Measurements from ENCODE around the gene ROBO4. TPM values are rescaled to one million over a fixed set of nuclear protein-coding genes. Genes with fewer than 3 reads are reported as not detected.
A peak's percentile ranks its signal among the peaks of the same experiment; 100 is the strongest.

The ROBO4 gene
- total and polyA plus RNA-seq, 2 donors (not counting 1 experiment from before 2014, with no cell fraction given) = not detected

- DNase-seq (peak; percentile 44), ATAC-seq (ENCODE audit: low read depth) (peak; percentile 42)
- WGBS (ENCODE audit: insufficient coverage) = 2% methylated on average over 82 of the region's 87 CpGs
- peaks cover 0 to 4% (median 0%) of the 10 kb centered on the region in 3 donors for H3K9me3 ChIP-seq (ENCODE audit: control extremely low read depth in 1 of 3, control insufficient read depth in 2 of 3, insufficient read depth in 1 of 3, low read length in 2 of 3)
- H3K27ac ChIP-seq (ENCODE audit: low read length in 2 of 2) = no peak overlapping the region
- intact Hi-C loops (cut with micrococcal nuclease) = loop anchor here (5.0 kb wide), 2 partner anchors 38 to 422 kb away; no protein-coding TSS in a partner anchor
- TF ChIP-seq CTCF (IDR thresholded peaks at IDR 0.05) (no peak), EZH2 (IDR thresholded peaks at IDR 0.05; ENCODE audit: borderline replicate concordance, insufficient read depth, low read depth, low read length, poor library complexity, severe bottlenecking) (no peak)
- Mint-ChIP-seq H3K4me1 (peaks cover 18% of the 10 kb centered on the region), H3K9me3 (ENCODE audit: insufficient read depth) (no peaks in the 10 kb centered on the region), H3K4me3 (peak overlapping the region; percentile 59), H3K27ac (no peak overlapping the region), H3K27me3 (peaks cover 61% of the 10 kb centered on the region)
- H2AFZ ChIP-seq (ENCODE audit: insufficient read depth, low read depth, low read length, poor library complexity, severe bottlenecking) = peak overlapping the region; percentile 64
- H3K27me3 ChIP-seq (replicated peaks in 1 of 4; ENCODE audit: control extremely low read depth in 1 of 4, control insufficient read depth in 3 of 4, insufficient read depth in 4 of 4, low read length in 3 of 4) = peaks cover 0 to 71% (median 57%) of the 10 kb centered on the region in 4 experiments
- H3K79me2 ChIP-seq (ENCODE audit: control insufficient read depth, insufficient read depth, low read length) = no peaks in the 10 kb centered on the region
- POLR2A ChIA-PET = interaction anchor here (1.3 kb wide), 1 partner anchor 39 kb away, joined by 3 read pairs; the partner anchor contains the start of gene MSANTD2
- CTCF ChIA-PET = interaction anchor here (1.3 to 10.0 kb wide), 7 partner anchors 27 to 197 kb away, joined by 3 to 155 read pairs (median 6); partner anchors contain the start of genes SIAE and SPA17
- H3K9ac ChIP-seq (ENCODE audit: low read length) = peak overlapping the region; percentile 52
- H4K20me1 ChIP-seq (ENCODE audit: control insufficient read depth, insufficient read depth, low read length, poor library complexity, severe bottlenecking) = no peaks in the 10 kb centered on the region
- peak overlapping the region; percentile 89 for H3K4me2 ChIP-seq (replicated peaks; ENCODE audit: low read depth, low read length, poor library complexity, severe bottlenecking)
- H3K36me3 ChIP-seq (replicated peaks in 1 of 2; ENCODE audit: control extremely low read depth in 1 of 2, control insufficient read depth in 1 of 2, extremely low read depth in 1 of 2, insufficient read depth in 2 of 2, low read length in 1 of 2) = no peaks in the 10 kb centered on the region
- peak overlapping the region in 3 of 5 experiments; percentile 39 to 57 (median 41) for H3K4me3 ChIP-seq (ENCODE audit: control extremely low read depth in 1 of 5, extremely low read depth in 1 of 5, insufficient read depth in 1 of 5, low read depth in 2 of 5, low read length in 4 of 5)
- peaks cover 24 to 35% of the 10 kb centered on the region in 2 donors for H3K4me1 ChIP-seq (ENCODE audit: control insufficient read depth in 2 of 2, insufficient read depth in 2 of 2, low read length in 2 of 2)
These were observed 58.3 kb downstream of the ROBO4 start for GRCh38 chr11:124839128-124839971.
